GM23338 (cell line): ENCODE data around the gene BCL2L14. TPM values are rescaled to one million over a fixed set of nuclear protein-coding genes. Genes with fewer than 3 reads are reported as not detected.
A peak's percentile ranks its signal among the peaks of the same experiment; 100 is the strongest.

Experiments used
- ATAC-seq: fragments of 200-7000 bp; cut with Tn5 transposase; 3 replicates; pipeline ENCODE4 v1.9.1; 2020
- DNase-seq: peaks from one replicate; pipeline ENCODE4 v3.0.0-alpha.2; 2015; ENCODE audit warnings: low spot score
- H2AFZ ChIP-seq: fragments of 200-600 bp; sonication (generic); 2 replicates; pipeline ENCODE4 v1.8.0; 2016; ENCODE audit warnings: antibody characterized with exemption, mild to moderate bottlenecking, moderate library complexity
- H3F3A ChIP-seq: fragments of 200-600 bp; sonication (generic); replicated peaks from 2 replicates; pipeline ENCODE4 v1.8.0; 2017; ENCODE audit warnings: antibody characterized with exemption, mixed run types, low read depth
- H3K27ac ChIP-seq: fragments of 200-600 bp; sonication (generic); 2 replicates; pipeline ENCODE4 v1.6.1; 2016; ENCODE audit warnings: low read depth
- H3K27me3 ChIP-seq: fragments of 200-600 bp; sonication (generic); 2 replicates; pipeline ENCODE4 v1.8.0; 2016; ENCODE audit warnings: mild to moderate bottlenecking, mixed run types, moderate library complexity; ENCODE audit not compliant: insufficient read depth
- H3K36me3 ChIP-seq: fragments of 200-600 bp; sonication (generic); 2 replicates; pipeline ENCODE4 v1.8.0; 2016; ENCODE audit warnings: mild to moderate bottlenecking; ENCODE audit not compliant: insufficient read depth
- H3K4me1 ChIP-seq: fragments of 200-600 bp; sonication (generic); 2 replicates; pipeline ENCODE4 v1.8.0; 2016; ENCODE audit warnings: mild to moderate bottlenecking, moderate library complexity; ENCODE audit not compliant: insufficient read depth
- H3K4me2 ChIP-seq: fragments of 200-600 bp; sonication (generic); 2 replicates; pipeline ENCODE4 v1.7.1; 2017; ENCODE audit warnings: mixed run types
- H3K4me3 ChIP-seq: fragments of 200-600 bp; sonication (generic); 2 replicates; pipeline ENCODE4 v1.6.1; 2016; ENCODE audit warnings: mixed run types
- H3K79me2 ChIP-seq: fragments of 200-600 bp; sonication (generic); replicated peaks from 2 replicates; pipeline ENCODE4 v1.8.0; 2017; ENCODE audit warnings: mild to moderate bottlenecking; ENCODE audit not compliant: insufficient read depth
- H3K9me2 ChIP-seq: fragments of 200-600 bp; sonication (generic); 2 replicates; pipeline ENCODE4 v1.8.0; 2017; ENCODE audit not compliant: insufficient read depth
- H4K20me1 ChIP-seq: fragments of 200-600 bp; sonication (generic); replicated peaks from 2 replicates; pipeline ENCODE4 v1.8.0; 2017; ENCODE audit warnings: mild to moderate bottlenecking; ENCODE audit not compliant: insufficient read depth
- H3K27ac Mint-ChIP-seq: 2 replicates; pipeline ENCODE4 v1.8.0; 2020; ENCODE audit warnings: inconsistent platforms, mild to moderate bottlenecking, moderate library complexity, mixed read lengths
- H3K27me3 Mint-ChIP-seq: 3 replicates; pipeline ENCODE4 v1.8.0; 2022; ENCODE audit warnings: low read depth, mild to moderate bottlenecking, moderate library complexity, mixed read lengths, inconsistent platforms; ENCODE audit not compliant: insufficient read depth, poor library complexity
- H3K36me3 Mint-ChIP-seq: 3 replicates; pipeline ENCODE4 v1.8.0; 2021; ENCODE audit warnings: low read depth, mild to moderate bottlenecking, inconsistent platforms, moderate library complexity, mixed read lengths
- H3K4me1 Mint-ChIP-seq: 3 replicates; pipeline ENCODE4 v1.8.0; 2020; ENCODE audit warnings: mild to moderate bottlenecking, inconsistent platforms, mixed read lengths
- H3K4me3 Mint-ChIP-seq: 3 replicates; pipeline ENCODE4 v1.8.0; 2021; ENCODE audit warnings: moderate library complexity, mild to moderate bottlenecking, inconsistent platforms, mixed read lengths
- H3K9me3 Mint-ChIP-seq: 3 replicates; pipeline ENCODE4 v1.8.0; 2020; ENCODE audit warnings: moderate library complexity, mild to moderate bottlenecking, inconsistent platforms, mixed read lengths
- CREB1 ChIP-seq: fragments of 250-450 bp; sonication (Bioruptor Pico); IDR thresholded peaks from 2 replicates; pipeline ENCODE4 v1.5.0; 2020; ENCODE audit warnings: low read depth, mild to moderate bottlenecking, moderate library complexity
- EZH2 ChIP-seq: fragments of 200-600 bp; sonication (generic); IDR thresholded peaks from one replicate; pipeline ENCODE4 v1.8.0; 2017; ENCODE audit warnings: antibody characterized with exemption, mild to moderate bottlenecking, low read depth; ENCODE audit not compliant: unreplicated experiment
- EZH2phosphoT487 ChIP-seq: fragments of 200-600 bp; sonication (generic); IDR thresholded peaks from one replicate; pipeline ENCODE4 v1.8.1; 2018; ENCODE audit warnings: antibody characterized with exemption; ENCODE audit not compliant: unreplicated experiment
- NANOG ChIP-seq: IDR thresholded peaks from 2 replicates; pipeline ENCODE4 v1.6.1; 2016; ENCODE audit warnings: antibody characterized with exemption, borderline replicate concordance
- STAT1 ChIP-seq: IDR thresholded peaks from one replicate; pipeline ENCODE4 v1.6.1; 2016; ENCODE audit warnings: antibody characterized with exemption; ENCODE audit not compliant: unreplicated experiment
- ZNF114 ChIP-seq: fragments of 250-450 bp; sonication (Bioruptor Pico); IDR thresholded peaks from 2 replicates; pipeline ENCODE4 v1.5.0; 2020; ENCODE audit warnings: mild to moderate bottlenecking, moderate library complexity
- ZNF331 ChIP-seq: fragments of 250-450 bp; sonication (Bioruptor Pico); IDR thresholded peaks from 2 replicates; pipeline ENCODE4 v1.5.0; 2020; ENCODE audit warnings: low read depth, mild to moderate bottlenecking, moderate library complexity
- polyA plus RNA-seq: library from polyadenylated mRNA; unstranded; fragments of >200 nt; fragmentation: Nextera tagmentation; extraction: Ambion mirVana; gene quantifications from 2 replicates; pipeline ENCODE4 v1.2.1, GENCODE V29; 2016
- total RNA-seq: library from RNA; depleted of rRNA; stranded (reverse); fragments of >200 nt; shearing (Covaris generic); gene quantifications from 2 replicates; pipeline ENCODE4 v1.2.3, GENCODE V29; 2014
- TF ChIP-seq, protein P1 (sequence below): fragments of 250-450 bp; sonication (Bioruptor Pico); IDR thresholded peaks from 2 replicates; pipeline ENCODE4 v1.5.0; 2020; ENCODE audit warnings: mild to moderate bottlenecking, moderate library complexity
- TF ChIP-seq, protein P2 (sequence below), 2 experiments: fragments of 200-600 bp in 1 of 2; sonication (generic) in 1 of 2; conservative IDR thresholded peaks; 2 replicates each; pipeline versions ENCODE4 v1.5.1 to v1.6.1; 2016 to 2017; ENCODE audit warnings: antibody characterized with exemption in 2 of 2, low read depth in 2 of 2, mild to moderate bottlenecking in 2 of 2, moderate library complexity in 1 of 2

BCL2L14 gene
- total and polyA plus RNA-seq, 2 experiments from 2014 or later: 2.1 to 2.7 TPM

- ATAC-seq: no peak
Measured at GRCh38 chr12:12086362-12086761, 15.6 kb downstream of the BCL2L14 start.

DNA sequence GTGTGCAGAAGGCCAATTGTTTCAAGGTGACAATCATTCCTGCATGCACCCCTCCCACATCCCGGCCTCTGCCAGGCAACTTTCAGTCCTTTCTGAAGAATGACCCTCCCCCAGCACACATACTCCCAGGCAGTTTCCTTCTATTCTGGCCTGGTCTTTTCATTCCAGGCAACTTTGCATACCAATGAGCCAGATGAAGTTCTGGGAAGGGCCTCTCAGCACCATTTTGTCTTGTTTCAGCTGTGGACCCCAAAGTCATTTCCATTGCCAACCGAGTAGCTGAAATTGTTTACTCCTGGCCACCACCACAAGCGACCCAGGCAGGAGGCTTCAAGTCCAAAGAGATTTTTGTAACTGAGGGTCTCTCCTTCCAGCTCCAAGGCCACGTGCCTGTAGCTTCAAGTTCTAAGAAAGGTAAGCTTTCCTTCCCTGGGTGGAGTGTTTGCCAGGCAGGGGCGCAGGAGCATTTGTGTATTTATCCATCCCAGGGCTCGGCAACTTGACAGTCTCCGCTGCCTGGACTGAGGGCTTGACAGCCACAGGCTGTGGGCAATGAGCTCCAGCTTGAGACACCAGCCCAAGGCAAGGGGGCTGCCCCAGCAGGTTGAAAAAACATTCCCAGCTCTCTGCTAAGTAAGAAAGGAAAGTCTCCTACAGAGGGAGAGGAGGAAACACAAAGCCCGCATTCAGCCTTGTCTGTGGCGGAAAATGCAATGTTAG lies 16.4 kb downstream of the BCL2L14 start:
- H3K36me3 Mint-ChIP-seq: no peaks in the 10 kb centered on the region
- H3K4me2 ChIP-seq: peak overlapping the region; percentile 53
- H3K4me1 Mint-ChIP-seq: peaks cover 23% of the 10 kb centered on the region
- no peak for TF ChIP-seq ZNF331 (CRISPR knock-in tag)
- TF ChIP-seq, protein P1, sequence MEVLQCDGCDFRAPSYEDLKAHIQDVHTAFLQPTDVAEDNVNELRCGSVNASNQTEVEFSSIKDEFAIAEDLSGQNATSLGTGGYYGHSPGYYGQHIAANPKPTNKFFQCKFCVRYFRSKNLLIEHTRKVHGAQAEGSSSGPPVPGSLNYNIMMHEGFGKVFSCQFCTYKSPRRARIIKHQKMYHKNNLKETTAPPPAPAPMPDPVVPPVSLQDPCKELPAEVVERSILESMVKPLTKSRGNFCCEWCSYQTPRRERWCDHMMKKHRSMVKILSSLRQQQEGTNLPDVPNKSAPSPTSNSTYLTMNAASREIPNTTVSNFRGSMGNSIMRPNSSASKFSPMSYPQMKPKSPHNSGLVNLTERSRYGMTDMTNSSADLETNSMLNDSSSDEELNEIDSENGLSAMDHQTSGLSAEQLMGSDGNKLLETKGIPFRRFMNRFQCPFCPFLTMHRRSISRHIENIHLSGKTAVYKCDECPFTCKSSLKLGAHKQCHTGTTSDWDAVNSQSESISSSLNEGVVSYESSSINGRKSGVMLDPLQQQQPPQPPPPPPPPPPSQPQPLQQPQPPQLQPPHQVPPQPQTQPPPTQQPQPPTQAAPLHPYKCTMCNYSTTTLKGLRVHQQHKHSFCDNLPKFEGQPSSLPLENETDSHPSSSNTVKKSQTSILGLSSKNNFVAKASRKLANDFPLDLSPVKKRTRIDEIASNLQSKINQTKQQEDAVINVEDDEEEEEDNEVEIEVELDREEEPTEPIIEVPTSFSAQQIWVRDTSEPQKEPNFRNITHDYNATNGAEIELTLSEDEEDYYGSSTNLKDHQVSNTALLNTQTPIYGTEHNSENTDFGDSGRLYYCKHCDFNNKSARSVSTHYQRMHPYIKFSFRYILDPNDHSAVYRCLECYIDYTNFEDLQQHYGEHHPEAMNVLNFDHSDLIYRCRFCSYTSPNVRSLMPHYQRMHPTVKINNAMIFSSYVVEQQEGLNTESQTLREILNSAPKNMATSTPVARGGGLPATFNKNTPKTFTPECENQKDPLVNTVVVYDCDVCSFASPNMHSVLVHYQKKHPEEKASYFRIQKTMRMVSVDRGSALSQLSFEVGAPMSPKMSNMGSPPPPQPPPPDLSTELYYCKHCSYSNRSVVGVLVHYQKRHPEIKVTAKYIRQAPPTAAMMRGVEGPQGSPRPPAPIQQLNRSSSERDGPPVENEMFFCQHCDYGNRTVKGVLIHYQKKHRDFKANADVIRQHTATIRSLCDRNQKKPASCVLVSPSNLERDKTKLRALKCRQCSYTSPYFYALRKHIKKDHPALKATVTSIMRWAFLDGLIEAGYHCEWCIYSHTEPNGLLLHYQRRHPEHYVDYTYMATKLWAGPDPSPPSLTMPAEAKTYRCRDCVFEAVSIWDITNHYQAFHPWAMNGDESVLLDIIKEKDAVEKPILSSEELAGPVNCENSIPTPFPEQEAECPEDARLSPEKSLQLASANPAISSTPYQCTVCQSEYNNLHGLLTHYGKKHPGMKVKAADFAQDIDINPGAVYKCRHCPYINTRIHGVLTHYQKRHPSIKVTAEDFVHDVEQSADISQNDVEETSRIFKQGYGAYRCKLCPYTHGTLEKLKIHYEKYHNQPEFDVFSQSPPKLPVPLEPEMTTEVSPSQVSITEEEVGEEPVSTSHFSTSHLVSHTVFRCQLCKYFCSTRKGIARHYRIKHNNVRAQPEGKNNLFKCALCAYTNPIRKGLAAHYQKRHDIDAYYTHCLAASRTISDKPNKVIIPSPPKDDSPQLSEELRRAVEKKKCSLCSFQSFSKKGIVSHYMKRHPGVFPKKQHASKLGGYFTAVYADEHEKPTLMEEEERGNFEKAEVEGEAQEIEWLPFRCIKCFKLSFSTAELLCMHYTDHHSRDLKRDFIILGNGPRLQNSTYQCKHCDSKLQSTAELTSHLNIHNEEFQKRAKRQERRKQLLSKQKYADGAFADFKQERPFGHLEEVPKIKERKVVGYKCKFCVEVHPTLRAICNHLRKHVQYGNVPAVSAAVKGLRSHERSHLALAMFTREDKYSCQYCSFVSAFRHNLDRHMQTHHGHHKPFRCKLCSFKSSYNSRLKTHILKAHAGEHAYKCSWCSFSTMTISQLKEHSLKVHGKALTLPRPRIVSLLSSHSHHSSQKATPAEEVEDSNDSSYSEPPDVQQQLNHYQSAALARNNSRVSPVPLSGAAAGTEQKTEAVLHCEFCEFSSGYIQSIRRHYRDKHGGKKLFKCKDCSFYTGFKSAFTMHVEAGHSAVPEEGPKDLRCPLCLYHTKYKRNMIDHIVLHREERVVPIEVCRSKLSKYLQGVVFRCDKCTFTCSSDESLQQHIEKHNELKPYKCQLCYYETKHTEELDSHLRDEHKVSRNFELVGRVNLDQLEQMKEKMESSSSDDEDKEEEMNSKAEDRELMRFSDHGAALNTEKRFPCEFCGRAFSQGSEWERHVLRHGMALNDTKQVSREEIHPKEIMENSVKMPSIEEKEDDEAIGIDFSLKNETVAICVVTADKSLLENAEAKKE (CRISPR knock-in tag): peak; percentile 79
- TF ChIP-seq CREB1 (CRISPR knock-in tag): no peak
- TF ChIP-seq, protein P2, sequence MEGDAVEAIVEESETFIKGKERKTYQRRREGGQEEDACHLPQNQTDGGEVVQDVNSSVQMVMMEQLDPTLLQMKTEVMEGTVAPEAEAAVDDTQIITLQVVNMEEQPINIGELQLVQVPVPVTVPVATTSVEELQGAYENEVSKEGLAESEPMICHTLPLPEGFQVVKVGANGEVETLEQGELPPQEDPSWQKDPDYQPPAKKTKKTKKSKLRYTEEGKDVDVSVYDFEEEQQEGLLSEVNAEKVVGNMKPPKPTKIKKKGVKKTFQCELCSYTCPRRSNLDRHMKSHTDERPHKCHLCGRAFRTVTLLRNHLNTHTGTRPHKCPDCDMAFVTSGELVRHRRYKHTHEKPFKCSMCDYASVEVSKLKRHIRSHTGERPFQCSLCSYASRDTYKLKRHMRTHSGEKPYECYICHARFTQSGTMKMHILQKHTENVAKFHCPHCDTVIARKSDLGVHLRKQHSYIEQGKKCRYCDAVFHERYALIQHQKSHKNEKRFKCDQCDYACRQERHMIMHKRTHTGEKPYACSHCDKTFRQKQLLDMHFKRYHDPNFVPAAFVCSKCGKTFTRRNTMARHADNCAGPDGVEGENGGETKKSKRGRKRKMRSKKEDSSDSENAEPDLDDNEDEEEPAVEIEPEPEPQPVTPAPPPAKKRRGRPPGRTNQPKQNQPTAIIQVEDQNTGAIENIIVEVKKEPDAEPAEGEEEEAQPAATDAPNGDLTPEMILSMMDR (conservative IDR thresholded peaks at IDR 0.05; ENCODE audit: low read depth in 2 of 2): no peak
- no peak for TF ChIP-seq NANOG
- peak; percentile 79; the same call in 1 of the 2 replicates for TF ChIP-seq ZNF114 (CRISPR knock-in tag)

More at GRCh38 chr12:12086362-12086761, 15.6 kb downstream of the BCL2L14 start:
- no peaks in the 10 kb centered on the region for H4K20me1 ChIP-seq
- DNase-seq: no peak
- H2AFZ ChIP-seq: no peak overlapping the region
- H3K4me3 ChIP-seq: no peak overlapping the region
- H3K36me3 ChIP-seq: no peaks in the 10 kb centered on the region
- no peak for TF ChIP-seq CREB1 (CRISPR knock-in tag)
- TF ChIP-seq STAT1: no peak
- no peak for TF ChIP-seq EZH2phosphoT487
- TF ChIP-seq EZH2: no peak
- TF ChIP-seq, protein P2 (conservative IDR thresholded peaks at IDR 0.05; ENCODE audit: low read depth in 2 of 2): no peak
- TF ChIP-seq ZNF331 (CRISPR knock-in tag): no peak
- peaks cover 8% of the 10 kb centered on the region for H3K27me3 Mint-ChIP-seq
- H3K4me2 ChIP-seq: peak overlapping the region; percentile 53
- 0 out of 2 replicates have a peak overlapping the region, but pooled peaks have one; percentile 4 for H3K27ac Mint-ChIP-seq
- peaks cover 16% of the 10 kb centered on the region; the same call in 1 of the 2 replicates for H3F3A ChIP-seq
- H3K9me3 Mint-ChIP-seq: no peaks in the 10 kb centered on the region
- H3K27ac ChIP-seq: peak overlapping the region; percentile 70; the same call in 1 of the 2 replicates
- H3K79me2 ChIP-seq: no peaks in the 10 kb centered on the region
- peaks cover 14% of the 10 kb centered on the region; the same call in 1 of the 2 replicates for H3K9me2 ChIP-seq
- peaks cover 26% of the 10 kb centered on the region for H3K4me1 Mint-ChIP-seq
- H3K27me3 ChIP-seq: no peaks in the 10 kb centered on the region
- no peak overlapping the region; the same call in 2 of the 3 replicates for H3K4me3 Mint-ChIP-seq
- H3K4me1 ChIP-seq: peaks cover 28% of the 10 kb centered on the region
- H3K36me3 Mint-ChIP-seq: no peaks in the 10 kb centered on the region

More for the DNA sequence above, 16.4 kb downstream of the BCL2L14 start:
- Histone ChIP-seq H2AFZ (peak overlapping the region; percentile 61; the same call in 1 of the 2 replicates), H3K27me3 (no peaks in the 10 kb centered on the region), H3K4me1 (peaks cover 28% of the 10 kb centered on the region), H3K36me3 (no peaks in the 10 kb centered on the region), H3K4me3 (peak overlapping the region; percentile 7), H3K27ac (peak overlapping the region; percentile 90), H4K20me1 (no peaks in the 10 kb centered on the region), H3K9me2 (peaks cover 14% of the 10 kb centered on the region; the same call in 1 of the 2 replicates), H3F3A (peaks cover 16% of the 10 kb centered on the region; the same call in 1 of the 2 replicates), H3K79me2 (no peaks in the 10 kb centered on the region)
- ATAC-seq (peak; percentile 87), DNase-seq (peak; percentile 76)
- Mint-ChIP-seq H3K9me3 (no peaks in the 10 kb centered on the region), H3K27ac (peak overlapping the region; percentile 92), H3K27me3 (peaks cover 6% of the 10 kb centered on the region), H3K4me3 (peak overlapping the region; percentile 31; the same call in 1 of the 3 replicates)
